ENCODE measurements around the gene OLFML1. TPM values are rescaled to one million over a fixed set of nuclear protein-coding genes. Genes with fewer than 3 reads are reported as not detected.

OLFML1 gene
- total RNA-seq, 1 experiment from 2014 or later: not detected

GRCh38 chr11:7501251-7501650 lies 15.9 kb downstream of the OLFML1 start:
- Mint-ChIP-seq H3K4me3 (no peak overlapping the region), H3K27ac (no peak overlapping the region), H3K36me3 (ENCODE audit: insufficient read depth in 1 of 3, low read depth in 3 of 3) (no peaks in the 10 kb centered on the region), H3K9me3 (no peaks in the 10 kb centered on the region), H3K27me3 (ENCODE audit: low read depth) (peaks cover 3% of the 10 kb centered on the region; the same call in 1 of the 2 replicates), H3K4me1 (peaks cover 7 to 8% of the 10 kb centered on the region in 2 experiments)
- WGBS (ENCODE audit: extremely low coverage, insufficient read length, low lambda C conversion rate): no CpG with 5 or more reads among the region's 3 CpGs
- H3K79me1 ChIP-seq (ENCODE audit: insufficient read depth, low read depth, low read length, poor library complexity, severe bottlenecking): no peaks in the 10 kb centered on the region
- no peak overlapping the region for H3K27ac ChIP-seq (ENCODE audit: insufficient read length, low read depth, low read length)
- H3K4me2 ChIP-seq (ENCODE audit: insufficient read depth, insufficient read length, low read length): no peak overlapping the region
- TF ChIP-seq CTCF (conservative IDR thresholded peaks at IDR 0.05): no peak
- H3K14ac ChIP-seq (ENCODE audit: insufficient read depth, low read length): no peak overlapping the region; the same call in 1 of the 2 replicates
- H3K4ac ChIP-seq (ENCODE audit: low read depth, low read length): no peak overlapping the region
- no peaks in the 10 kb centered on the region for H3K79me2 ChIP-seq (ENCODE audit: insufficient read depth, low read length)
- H4K91ac ChIP-seq (ENCODE audit: insufficient read length, low read depth, low read length): no peak overlapping the region
- no peaks in the 10 kb centered on the region for H3K23me2 ChIP-seq (ENCODE audit: insufficient read length, low read depth, low read length, poor library complexity, severe bottlenecking)
- no peak overlapping the region for H2AFZ ChIP-seq (ENCODE audit: low read length)
- H3K23ac ChIP-seq (ENCODE audit: insufficient read length, low read depth, low read length): no peak overlapping the region
- H2BK120ac ChIP-seq (ENCODE audit: low read depth, low read length, poor library complexity, severe bottlenecking): no peak overlapping the region
- no peak overlapping the region for H2BK20ac ChIP-seq (ENCODE audit: low read depth, low read length, poor library complexity, severe bottlenecking)
- no peaks in the 10 kb centered on the region for H3K27me3 ChIP-seq (ENCODE audit: insufficient read depth, low read length)
- no peak overlapping the region for H2BK5ac ChIP-seq (ENCODE audit: insufficient read length, low read length)
- H2BK15ac ChIP-seq (ENCODE audit: low read depth, low read length): no peak overlapping the region
- H2BK12ac ChIP-seq (ENCODE audit: insufficient read length, low read depth, low read length): no peak overlapping the region
- no peak overlapping the region for H3K9ac ChIP-seq (ENCODE audit: extremely low read depth, insufficient read length, low read length)
- no peaks in the 10 kb centered on the region for H4K20me1 ChIP-seq (ENCODE audit: control insufficient read depth, insufficient read depth, insufficient read length)
- H3K9me3 ChIP-seq (ENCODE audit: control insufficient read depth, low read depth, low read length): no peaks in the 10 kb centered on the region
- no peak overlapping the region for H3T11ph ChIP-seq (ENCODE audit: low read length)
- no peak overlapping the region for H4K5ac ChIP-seq (ENCODE audit: insufficient read length, low read depth, low read length)
- DNase-seq: no peak
- no peaks in the 10 kb centered on the region for H3K4me1 ChIP-seq (ENCODE audit: insufficient read depth, low read length)
- H2AK5ac ChIP-seq (ENCODE audit: insufficient read length, low read length): no peak overlapping the region
- H3K18ac ChIP-seq (ENCODE audit: insufficient read length, low read depth, low read length): no peak overlapping the region
- no peak overlapping the region for H4K8ac ChIP-seq (replicated peaks; ENCODE audit: insufficient read length, low read depth, low read length)
- H3K56ac ChIP-seq (ENCODE audit: insufficient read length, low read depth, low read length): no peak overlapping the region
